Left forelimb (tissue), 1 donor: ENCODE data around the gene COL3A1.

Experiments
- DNase-seq: peaks from one replicate; pipeline ENCODE4 v3.0.0-alpha.2; 2018; ENCODE audit warnings: low spot score

Gene COL3A1

GRCh38 chr2:188976545-188977268 is 2.5 kb downstream of the COL3A1 start:
- DNase-seq, result no peak

- no peak for DNase-seq
Observed at GRCh38 chr2:188977317-188977716, 3.1 kb downstream of the COL3A1 start.

GRCh38 chr2:188978291-188979081 is 4.3 kb downstream of the COL3A1 start:
- no peak for DNase-seq

GRCh38 chr2:188979187-188980114 is 5.3 kb downstream of the COL3A1 start:
- no peak for DNase-seq

DNA sequence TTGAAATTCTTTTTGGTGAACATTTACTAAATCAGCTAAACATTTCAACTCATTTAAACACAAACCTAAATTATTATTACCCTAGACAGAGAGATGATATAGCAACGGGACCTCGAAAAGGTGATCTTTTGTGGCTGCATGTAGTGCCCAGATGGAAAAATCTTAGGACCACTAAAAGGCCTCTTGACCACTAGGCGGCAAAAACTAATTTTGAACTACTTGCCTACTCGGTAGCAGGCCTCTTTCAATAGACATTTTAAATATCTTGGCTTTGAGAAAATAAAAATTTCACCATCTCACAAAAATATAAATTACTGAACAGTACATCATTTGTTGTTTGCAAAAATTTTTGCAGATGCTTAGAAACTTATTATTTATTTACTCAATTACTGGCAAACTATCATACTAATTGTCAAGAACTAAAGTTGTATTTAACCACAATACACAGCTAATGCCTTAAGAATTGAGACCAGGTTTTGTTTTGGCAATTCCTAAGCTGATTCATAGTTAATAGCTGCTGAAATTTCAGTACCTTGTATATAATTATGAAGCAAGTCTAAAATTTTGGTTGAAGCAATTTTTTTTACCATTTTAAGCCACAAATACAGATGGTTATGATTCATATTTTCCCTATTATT is 9.4 kb downstream of the COL3A1 start:
- DNase-seq, result no peak

- no peak for DNase-seq
Observed at GRCh38 chr2:188984065-188984491, 9.9 kb downstream of the COL3A1 start.

GRCh38 chr2:188984680-188985079 is 10.5 kb downstream of the COL3A1 start:
- DNase-seq, result no peak

- DNase-seq, result no peak
Observed at GRCh38 chr2:188986839-188987238, 12.7 kb downstream of the COL3A1 start.

DNA sequence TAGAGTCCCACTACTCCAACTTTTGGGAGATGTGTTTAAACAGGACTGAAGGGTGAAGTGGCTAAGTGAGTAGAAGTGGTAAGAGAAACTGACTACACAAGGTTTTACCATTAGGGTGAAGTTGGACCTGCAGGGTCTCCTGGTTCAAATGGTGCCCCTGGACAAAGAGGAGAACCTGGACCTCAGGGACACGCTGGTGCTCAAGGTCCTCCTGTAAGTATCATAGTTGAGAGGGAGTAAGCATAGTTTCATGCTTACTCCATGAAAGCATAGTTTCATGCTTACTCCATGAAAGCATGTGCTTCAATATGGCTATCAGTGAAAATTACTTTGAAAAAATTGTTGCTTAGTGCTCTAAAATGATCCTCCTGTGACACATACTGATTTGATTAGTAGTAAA is 19.1 kb downstream of the COL3A1 start:
- no peak for DNase-seq

DNA sequence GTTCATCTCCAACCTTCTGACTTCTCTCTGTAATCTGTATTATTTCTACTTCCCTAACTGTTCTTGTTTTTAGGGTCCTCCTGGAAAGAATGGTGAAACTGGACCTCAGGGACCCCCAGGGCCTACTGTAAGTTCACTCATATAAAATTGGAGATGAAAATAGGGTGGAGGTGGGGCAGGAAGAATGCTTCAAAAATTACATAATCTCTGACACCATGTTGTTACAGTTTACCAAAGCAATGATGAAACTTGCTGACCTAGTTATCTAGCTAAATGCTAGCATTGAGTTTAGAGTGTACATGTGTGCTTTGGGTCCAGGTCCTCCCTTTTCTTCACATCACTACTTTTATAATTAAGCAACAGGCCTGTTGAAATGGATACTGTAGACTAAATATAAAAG is 23.1 kb downstream of the COL3A1 start:
- no peak for DNase-seq

- DNase-seq, result no peak
Observed at GRCh38 chr2:189000221-189000620, 26.0 kb downstream of the COL3A1 start.

DNA sequence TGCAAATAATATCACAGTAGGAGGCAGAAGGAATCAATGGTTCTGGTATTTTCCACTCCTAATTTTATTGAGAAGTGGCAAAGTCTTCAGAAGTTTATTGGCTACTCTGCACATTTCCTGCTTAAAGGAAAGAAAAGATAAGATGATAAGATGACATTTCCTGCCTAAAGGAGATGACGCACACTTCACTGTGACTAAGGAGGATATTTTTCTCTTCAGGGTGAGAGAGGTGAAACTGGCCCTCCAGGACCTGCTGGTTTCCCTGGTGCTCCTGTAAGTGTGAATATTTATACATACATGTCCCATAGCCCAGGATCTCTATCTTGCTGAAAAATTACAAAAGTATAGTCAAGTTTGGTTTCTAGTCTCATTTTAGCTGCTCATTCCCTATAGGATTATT is 27.9 kb downstream of the COL3A1 start:
- no peak for DNase-seq

DNA sequence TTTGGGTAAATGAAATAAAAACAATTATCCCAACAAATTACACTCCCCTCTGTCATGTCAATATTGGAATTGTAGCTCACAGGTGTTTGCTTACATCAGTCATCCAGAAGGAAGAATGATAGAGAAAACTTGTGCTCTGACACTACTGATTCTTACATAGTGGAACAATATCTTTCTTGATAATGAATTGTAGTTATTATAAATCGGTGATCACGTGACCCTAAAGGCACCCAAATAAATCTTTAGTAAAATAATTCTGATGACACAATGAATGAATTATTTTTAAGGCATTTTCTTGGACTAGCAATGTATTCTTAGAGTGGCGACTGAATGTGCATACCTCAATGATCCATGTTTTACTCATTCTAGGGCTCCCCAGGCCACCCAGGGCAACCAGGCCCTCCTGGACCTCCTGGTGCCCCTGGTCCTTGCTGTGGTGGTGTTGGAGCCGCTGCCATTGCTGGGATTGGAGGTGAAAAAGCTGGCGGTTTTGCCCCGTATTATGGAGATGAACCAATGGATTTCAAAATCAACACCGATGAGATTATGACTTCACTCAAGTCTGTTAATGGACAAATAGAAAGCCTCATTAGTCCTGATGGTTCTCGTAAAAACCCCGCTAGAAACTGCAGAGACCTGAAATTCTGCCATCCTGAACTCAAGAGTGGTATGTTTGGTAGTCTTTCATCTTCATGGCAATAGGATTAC is 34.5 kb downstream of the COL3A1 start:
- DNase-seq, result no peak

- no peak for DNase-seq
Observed at GRCh38 chr2:189010536-189010935, 36.4 kb downstream of the COL3A1 start.

GRCh38 chr2:189012351-189012750 is 38.2 kb downstream of the COL3A1 start:
- no peak for DNase-seq

DNA sequence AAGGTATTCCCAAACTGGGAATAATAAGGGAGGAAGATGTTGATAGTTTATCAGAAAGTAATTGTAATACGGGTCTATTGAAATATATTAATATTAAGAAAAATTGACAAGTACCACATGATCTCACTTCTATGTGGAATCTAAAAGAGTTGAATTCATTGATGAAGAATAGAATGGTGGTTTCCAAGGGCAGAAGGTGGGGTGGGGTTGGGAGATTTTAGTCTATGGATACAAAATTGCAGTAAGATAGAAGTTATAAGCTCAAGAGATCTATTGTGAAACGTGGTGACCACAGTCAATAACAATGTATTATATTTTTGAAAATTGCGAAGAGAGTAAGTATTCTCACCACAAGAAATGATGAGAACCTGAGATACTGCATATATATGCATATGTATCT is 38.9 kb downstream of the COL3A1 start:
- DNase-seq, result no peak

DNA sequence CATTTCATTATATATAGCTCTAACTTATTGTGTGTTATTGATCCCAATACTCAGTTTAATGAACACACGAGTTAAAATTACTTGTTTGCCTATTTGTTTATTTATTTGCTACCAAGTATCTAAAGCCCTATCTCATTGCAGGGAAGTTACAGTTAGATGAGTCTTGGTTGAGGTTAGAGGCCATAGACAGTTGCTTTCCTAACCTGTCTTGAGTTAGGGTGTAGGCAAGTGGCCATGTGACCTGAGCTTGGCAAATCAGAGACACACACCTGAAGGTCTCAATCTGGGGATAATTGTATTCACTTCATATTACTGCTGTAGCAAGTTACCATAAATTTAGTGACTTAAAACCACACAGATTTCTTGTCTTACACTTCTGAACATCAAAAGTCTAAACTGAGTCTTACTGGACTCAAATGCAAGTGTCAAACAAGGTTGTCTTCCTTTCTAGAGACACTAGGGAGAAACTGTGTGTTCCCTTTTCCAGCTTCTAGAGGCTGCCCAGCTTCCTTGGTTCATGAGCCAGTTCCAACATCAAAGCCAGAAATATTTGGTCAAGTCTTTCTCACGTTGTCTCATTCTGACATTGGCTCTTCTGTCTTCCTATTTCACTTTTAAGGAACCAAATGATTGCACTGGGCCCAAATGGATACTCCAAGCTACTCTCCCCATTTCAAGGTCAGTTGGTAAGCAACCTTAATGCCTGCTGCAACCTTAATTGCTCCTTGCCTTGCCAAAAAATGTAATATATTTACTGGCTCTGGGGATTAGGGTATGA is 39.7 kb downstream of the COL3A1 start:
- no peak for DNase-seq

DNA sequence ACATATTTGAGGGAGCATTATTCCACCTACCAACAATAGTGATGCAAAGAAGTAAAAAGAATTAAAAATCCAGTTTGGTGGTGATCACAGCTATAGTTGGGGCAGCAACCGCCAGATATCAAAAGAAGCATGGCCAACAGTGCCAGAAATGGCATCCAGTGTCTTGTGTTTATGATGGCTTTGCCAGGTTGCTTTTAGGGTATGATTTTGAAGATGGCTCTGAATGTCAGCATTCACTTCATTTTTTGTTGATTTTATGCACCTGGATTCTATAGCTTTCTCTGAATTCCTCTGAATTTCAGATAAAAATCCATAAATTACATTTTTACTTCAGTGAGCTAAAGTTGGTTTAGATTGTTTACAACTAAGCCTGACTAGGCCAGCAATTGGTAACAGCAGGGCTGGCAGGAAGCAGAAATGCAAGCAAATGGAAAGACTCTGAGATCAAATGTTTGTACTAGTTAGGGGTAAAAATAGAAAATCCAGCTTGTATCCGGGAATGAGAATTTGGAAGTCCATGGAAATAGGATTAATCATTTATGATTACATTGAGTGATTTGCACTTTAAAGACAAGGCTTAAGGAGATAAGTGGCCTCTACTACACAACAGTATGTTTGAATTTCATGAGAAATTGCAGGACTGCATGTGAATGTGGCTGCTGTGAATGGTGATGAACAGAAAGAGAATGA is 40.4 kb downstream of the COL3A1 start:
- no peak for DNase-seq

- no peak for DNase-seq
Observed at GRCh38 chr2:189015359-189015758, 41.2 kb downstream of the COL3A1 start.

DNA sequence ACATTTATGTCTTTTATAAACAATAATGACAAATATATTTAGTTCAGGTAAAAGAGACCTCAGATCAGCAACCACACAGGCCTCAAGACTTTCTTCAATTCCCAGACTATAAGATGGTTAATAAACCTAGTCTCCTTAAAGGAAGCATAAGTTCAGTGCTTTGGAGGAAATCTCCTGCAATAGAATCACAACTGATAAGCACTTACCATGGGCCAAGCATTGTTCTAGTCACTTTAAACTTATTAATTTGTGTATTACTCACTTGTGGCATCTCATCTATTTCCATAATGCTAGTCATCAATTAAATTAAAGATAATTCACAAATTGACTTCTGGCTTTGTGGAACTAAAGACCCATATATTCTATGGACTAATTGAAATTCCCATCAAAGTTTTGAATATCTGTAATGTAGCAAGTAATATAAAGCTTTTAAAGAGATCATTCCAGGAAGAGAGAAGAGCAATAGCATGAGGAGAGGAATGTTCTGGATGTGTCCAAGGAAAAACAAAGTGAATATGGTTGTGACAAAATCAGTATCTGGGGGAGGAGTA is 42.2 kb downstream of the COL3A1 start:
- DNase-seq, result no peak
